SU-DHL-6 (cell line): Measurements from ENCODE around the gene LCE2C.

Source experiments
- CTCF ChIP-seq: fragments of 200-600 bp; sonication (generic); IDR thresholded peaks from one replicate; pipeline ENCODE4 v1.5.1; 2017; ENCODE audit warnings: antibody characterized with exemption, mild to moderate bottlenecking, low read length, moderate library complexity; ENCODE audit not compliant: insufficient read depth, poor library complexity, severe bottlenecking
- EZH2phosphoT487 ChIP-seq: fragments of 200-600 bp; sonication (generic), shearing (Covaris generic); conservative IDR thresholded peaks from 2 replicates; pipeline ENCODE4 v1.6.1; 2018; ENCODE audit warnings: mild to moderate bottlenecking, antibody characterized with exemption, low read length, moderate library complexity, mixed read lengths

GRCh38 chr1:152681616-152682015 lies 6.5 kb downstream of the LCE2C start:
- TF ChIP-seq CTCF (no peak), EZH2phosphoT487 (no peak)
